HL-60/S4 treated with phorbol 12-myristate 13-acetate at 8.2 ng/mL for 4 days and 3 days (cell line): ENCODE measurements around the gene CACNG6.
"Not testable (repeated sequence)": the region's sequence is repeated elsewhere in the genome, so short reads cannot be mapped to it uniquely, and the experiment has no call there.

Experiments used
- in situ Hi-C: fragments of 300-500 bp; cut with MboI; formaldehyde crosslinking; loops from 2 replicates; pipeline ENCODE4 v1.15.0; 2022; ENCODE audit warnings: low sequenced_read_pairs

Gene CACNG6

GRCh38 chr19:53999694-54000093, 8.3 kb downstream of the CACNG6 start:
- in situ Hi-C loops, result no loop called here

- in situ Hi-C loops, result no loop called here
Observed at GRCh38 chr19:54001496-54001895, 10.1 kb downstream of the CACNG6 start.

- in situ Hi-C loops, result no loop called here
Observed at GRCh38 chr19:54002495-54003315, 11.3 kb downstream of the CACNG6 start.

- in situ Hi-C loops, result no loop called here
Observed at GRCh38 chr19:54009440-54009839, 18.0 kb downstream of the CACNG6 start.

- in situ Hi-C loops, result no loop called here
Observed at GRCh38 chr19:54010474-54010873, 19.0 kb downstream of the CACNG6 start.

GRCh38 chr19:54011507-54012211, 20.2 kb downstream of the CACNG6 start:
- in situ Hi-C loops, result no loop called here

GRCh38 chr19:54013866-54014265, 22.4 kb downstream of the CACNG6 start:
- in situ Hi-C loops, result no loop called here

- in situ Hi-C loops, result no loop called here
Observed at GRCh38 chr19:54014920-54015560, 23.6 kb downstream of the CACNG6 start.

- in situ Hi-C loops, result no loop called here
Observed at GRCh38 chr19:54017261-54017660, 25.8 kb downstream of the CACNG6 start.

GRCh38 chr19:54021363-54021762, 29.9 kb downstream of the CACNG6 start:
- in situ Hi-C loops, result loop anchor here (10.0 kb wide), 1 partner anchor 227 kb away; no protein-coding TSS in a partner anchor

GRCh38 chr19:54021932-54022331, 30.5 kb downstream of the CACNG6 start:
- in situ Hi-C loops, result loop anchor here (10.0 kb wide), 1 partner anchor 227 kb away; no protein-coding TSS in a partner anchor

GRCh38 chr19:54023191-54023590, 31.8 kb downstream of the CACNG6 start:
- in situ Hi-C loops, result loop anchor here (10.0 kb wide), 1 partner anchor 228 kb away; no protein-coding TSS in a partner anchor

- in situ Hi-C loops, result loop anchor here (10.0 kb wide), 1 partner anchor 230 kb away; no protein-coding TSS in a partner anchor
Observed at GRCh38 chr19:54024660-54025059, 33.2 kb downstream of the CACNG6 start.

- in situ Hi-C loops, result loop anchor here (10.0 kb wide), 1 partner anchor 232 kb away; no protein-coding TSS in a partner anchor
Observed at GRCh38 chr19:54026656-54027055, 35.2 kb downstream of the CACNG6 start.

- in situ Hi-C loops, result loop anchor here (10.0 kb wide), 1 partner anchor 234 kb away; no protein-coding TSS in a partner anchor
Observed at GRCh38 chr19:54029301-54029700, 37.9 kb downstream of the CACNG6 start.

GRCh38 chr19:54029930-54030490, 38.6 kb downstream of the CACNG6 start:
- in situ Hi-C loops, result loop anchor here (10.0 kb wide), 1 partner anchor 235 kb away; no protein-coding TSS in a partner anchor

- in situ Hi-C loops, result no loop called here
Observed at GRCh38 chr19:54030895-54031586, 39.6 kb downstream of the CACNG6 start.

GRCh38 chr19:54035215-54036178, 44.1 kb downstream of the CACNG6 start:
- in situ Hi-C loops, result no loop called here

GRCh38 chr19:54036542-54036941, 45.1 kb downstream of the CACNG6 start:
- in situ Hi-C loops, result not testable (repeated sequence)
